ENCODE measurements around the gene LARP1.

GRCh38 chr5:154740957-154741356, 14.2 kb upstream of the LARP1 start:
- TF ChIP-seq, protein P1, sequence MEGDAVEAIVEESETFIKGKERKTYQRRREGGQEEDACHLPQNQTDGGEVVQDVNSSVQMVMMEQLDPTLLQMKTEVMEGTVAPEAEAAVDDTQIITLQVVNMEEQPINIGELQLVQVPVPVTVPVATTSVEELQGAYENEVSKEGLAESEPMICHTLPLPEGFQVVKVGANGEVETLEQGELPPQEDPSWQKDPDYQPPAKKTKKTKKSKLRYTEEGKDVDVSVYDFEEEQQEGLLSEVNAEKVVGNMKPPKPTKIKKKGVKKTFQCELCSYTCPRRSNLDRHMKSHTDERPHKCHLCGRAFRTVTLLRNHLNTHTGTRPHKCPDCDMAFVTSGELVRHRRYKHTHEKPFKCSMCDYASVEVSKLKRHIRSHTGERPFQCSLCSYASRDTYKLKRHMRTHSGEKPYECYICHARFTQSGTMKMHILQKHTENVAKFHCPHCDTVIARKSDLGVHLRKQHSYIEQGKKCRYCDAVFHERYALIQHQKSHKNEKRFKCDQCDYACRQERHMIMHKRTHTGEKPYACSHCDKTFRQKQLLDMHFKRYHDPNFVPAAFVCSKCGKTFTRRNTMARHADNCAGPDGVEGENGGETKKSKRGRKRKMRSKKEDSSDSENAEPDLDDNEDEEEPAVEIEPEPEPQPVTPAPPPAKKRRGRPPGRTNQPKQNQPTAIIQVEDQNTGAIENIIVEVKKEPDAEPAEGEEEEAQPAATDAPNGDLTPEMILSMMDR (conservative IDR thresholded peaks at IDR 0.05; ENCODE audit: low read length) = no peak
- TF ChIP-seq EZH2phosphoT487 (IDR thresholded peaks at IDR 0.05; ENCODE audit: borderline replicate concordance) = no peak
